HG02588 (cell line): ENCODE results near the gene CCT7.
A peak's percentile ranks its signal among the peaks of the same experiment; 100 is the strongest.

ENCODE experiments used
- ATAC-seq: cut with Tn5 transposase; IDR thresholded peaks from one replicate; pipeline ENCODE4 v1.9.1; 2021; ENCODE audit warnings: mild to moderate bottlenecking, moderate library complexity; ENCODE audit not compliant: unreplicated experiment

The CCT7 gene

DNA sequence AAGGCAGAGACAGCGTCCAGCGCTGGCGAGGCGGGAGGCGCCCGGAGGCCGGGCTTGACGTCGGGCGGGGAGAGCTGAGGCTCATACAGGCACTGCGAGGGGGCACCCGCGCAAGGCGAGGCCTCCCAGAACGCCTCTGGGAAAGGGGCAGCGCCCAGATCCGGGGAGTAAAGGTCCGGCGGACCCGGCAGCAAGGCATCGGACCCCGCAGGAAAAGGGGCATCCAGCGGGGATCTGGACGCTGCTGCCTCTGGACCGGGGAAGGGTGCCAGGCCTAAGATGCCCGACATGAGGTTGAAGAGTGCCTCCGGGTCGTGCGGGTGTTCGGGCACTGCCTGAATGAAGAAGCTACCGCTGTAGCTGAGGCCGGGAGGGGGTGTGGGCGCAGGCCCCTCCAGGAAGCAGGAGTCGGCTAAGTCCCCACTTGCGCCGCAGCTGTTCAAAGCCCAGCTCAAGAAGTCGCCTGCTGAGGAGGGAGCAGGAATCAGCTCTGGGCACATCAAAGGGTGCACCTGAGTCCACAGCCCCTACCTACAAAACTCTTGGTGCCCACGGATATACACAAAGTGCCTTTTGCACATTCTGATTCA is 58.3 kb downstream of the CCT7 start:
- no peak for ATAC-seq

DNA sequence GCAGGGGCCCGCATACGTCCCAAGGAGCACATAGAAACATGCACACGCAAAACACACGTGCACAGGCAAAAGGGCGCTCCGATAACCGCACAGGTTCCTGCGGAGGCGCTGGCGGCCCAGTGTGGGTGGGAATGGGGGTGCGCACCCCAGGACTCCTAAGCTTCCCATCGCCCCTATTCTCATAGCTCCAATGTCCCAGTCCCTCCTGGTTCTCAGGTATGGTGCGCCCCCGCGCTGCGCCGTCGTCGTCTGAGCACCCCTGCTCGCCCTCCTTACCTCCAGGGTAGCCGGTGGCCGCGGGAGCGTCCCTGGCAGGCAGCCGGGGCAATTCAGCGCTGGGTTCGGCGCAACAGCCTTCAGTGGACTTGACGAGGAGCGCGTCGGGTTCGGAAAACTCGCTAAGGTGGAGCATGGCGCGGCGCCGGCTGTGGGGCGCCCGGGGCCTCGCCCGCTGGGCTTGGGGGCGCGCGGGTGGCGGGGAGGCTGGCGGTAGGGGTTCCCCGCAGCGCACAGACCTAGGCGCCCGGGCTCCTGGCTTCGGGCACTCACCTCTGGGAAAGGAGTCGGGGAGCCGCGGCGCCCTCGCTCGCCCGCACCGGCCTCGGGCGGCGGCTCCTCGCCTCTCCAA is 58.9 kb downstream of the CCT7 start:
- no peak for ATAC-seq

DNA sequence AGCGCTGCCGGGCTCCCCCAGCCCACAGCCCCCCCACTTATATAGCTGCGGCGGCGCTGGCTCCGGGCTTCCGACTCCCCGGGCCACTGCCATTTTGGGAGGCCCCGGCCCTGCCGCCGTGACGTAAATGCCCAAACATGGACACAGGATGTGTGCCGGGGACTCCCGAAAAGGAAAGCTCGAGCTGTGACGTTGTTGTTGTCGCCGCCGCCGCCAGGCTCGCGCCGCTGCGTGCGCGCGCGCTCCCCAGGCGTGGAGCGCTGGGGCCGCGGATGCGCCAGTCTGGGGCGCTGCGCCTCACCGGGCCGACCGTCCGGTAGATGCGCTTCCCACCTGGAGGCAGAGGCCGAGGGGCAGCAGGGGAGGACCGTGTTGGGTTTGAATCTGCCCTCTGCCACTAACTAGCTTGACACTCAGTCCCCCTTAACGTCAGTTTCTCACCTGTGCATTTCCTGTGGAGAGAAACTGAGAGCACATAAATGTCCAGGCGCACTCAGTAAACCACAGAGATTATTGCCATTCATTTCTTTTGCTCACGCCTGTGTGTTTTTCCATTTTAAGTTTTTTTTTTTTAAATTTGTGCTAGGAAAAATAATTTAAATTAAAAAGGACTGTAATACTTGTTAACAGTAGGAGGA is 59.5 kb downstream of the CCT7 start, which contains the start of gene EGR4:
EGR4 (minus strand) TSS at position 15 of the 638 bp plus-strand sequence. CDS start 231 bp downstream, outside the sequence.
- peak; percentile 91 for ATAC-seq

GRCh38 chr2:73294239-73294638 is 60.1 kb downstream of the CCT7 start:
- ATAC-seq, result no peak

DNA sequence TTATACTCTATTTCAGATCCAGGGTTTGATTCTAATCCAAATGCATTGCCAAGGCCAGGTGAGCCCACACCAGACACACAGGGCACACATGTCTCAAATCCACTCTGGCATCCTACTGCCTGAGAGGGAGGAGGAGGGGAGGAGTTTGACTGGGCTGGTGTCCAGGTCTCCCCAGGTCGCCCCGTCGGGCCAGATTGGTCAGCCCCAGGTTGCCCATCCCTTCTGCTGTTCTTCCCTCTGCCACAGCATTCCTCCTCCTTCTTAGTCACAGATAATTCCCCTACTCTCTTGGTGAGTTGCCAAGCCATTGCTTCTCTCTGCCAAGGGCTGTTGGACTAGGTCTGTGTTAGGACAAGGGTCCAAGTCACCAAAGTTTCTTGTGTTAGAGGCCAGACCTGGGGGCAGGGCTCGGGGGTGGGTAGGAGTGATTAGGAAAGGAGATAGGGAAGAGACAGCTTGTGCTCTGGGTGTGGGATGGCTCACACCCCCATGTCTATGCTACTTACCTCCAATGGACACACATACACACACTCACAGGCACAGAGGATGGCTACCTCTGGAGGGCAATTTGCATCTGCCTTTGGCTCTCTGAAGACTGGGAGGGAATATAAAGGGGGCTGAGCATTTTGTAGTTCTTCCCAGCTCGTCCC is 61.8 kb downstream of the CCT7 start:
- no peak for ATAC-seq

DNA sequence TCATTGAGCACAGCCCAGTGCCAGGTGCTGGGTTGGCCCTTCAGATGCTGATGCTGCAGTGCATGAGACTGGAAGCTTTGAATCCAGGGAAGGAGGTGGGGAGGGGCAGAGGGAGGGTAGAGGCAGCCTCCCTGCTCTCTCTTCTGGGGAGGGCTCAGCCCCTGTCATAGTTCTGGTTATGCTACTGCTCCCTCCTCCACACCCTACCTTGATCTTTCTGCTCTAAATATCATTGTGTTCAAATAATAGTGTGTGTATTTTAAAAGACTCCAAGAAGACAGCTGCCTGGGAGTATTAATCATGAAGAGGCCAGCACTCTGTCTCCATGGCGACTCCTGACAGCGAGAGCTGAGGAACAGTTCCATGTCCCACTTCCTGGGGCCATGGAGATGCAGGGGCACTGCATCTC is 63.0 kb downstream of the CCT7 start:
- ATAC-seq, result no peak

GRCh38 chr2:73297586-73297985 is 63.5 kb downstream of the CCT7 start:
- no peak for ATAC-seq

- ATAC-seq, result no peak
Observed at GRCh38 chr2:73300926-73301325, 66.8 kb downstream of the CCT7 start.

- ATAC-seq, result no peak
Observed at GRCh38 chr2:73301636-73302035, 67.5 kb downstream of the CCT7 start.
